Measurements from ENCODE around the gene MRPS9.

Gene MRPS9

DNA sequence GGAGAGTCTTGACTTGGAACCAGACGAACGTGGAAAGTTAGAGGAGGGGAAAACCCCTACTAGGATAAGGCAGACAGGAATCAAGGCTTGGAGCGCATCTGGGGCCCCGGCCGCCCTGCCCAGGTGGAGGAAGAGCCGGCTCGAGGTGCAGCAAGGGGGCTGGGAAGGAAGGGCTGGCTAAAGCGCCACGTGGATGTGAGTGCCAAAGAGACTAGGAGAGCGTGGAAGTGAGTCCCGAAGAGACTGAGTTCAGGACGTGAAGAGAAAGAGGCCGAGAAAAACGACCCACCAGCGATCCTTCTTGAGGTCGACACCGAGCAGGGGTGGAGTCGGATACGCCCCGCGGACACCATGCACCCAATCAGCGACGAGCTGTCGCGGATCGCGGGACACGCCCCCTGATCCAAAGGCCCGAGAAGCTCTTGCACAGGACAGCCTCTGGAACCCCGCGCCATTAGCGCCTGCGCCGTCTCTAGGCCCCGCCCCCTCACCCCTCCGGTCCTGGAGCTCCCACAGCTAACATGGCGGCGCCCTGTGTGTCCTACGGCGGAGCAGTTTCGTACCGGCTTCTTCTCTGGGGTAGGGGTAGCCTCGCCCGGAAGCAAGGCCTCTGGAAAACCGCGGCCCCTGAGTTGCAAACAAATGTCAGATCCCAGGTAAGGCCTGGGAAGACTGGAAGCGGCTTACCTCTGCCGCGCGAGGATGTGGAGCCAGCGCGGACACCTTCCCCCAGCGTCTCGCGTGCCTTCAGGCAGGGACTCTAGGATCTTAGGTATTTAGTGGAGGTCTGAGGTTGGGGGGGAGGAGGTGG is at the start of gene MRPS9:
Gene MRPS9 (plus strand): TSS at position 498 of the 811 bp plus-strand sequence. CDS start 24 bp downstream, at position 522.
- DNase-seq, result peak; percentile 98

DNA sequence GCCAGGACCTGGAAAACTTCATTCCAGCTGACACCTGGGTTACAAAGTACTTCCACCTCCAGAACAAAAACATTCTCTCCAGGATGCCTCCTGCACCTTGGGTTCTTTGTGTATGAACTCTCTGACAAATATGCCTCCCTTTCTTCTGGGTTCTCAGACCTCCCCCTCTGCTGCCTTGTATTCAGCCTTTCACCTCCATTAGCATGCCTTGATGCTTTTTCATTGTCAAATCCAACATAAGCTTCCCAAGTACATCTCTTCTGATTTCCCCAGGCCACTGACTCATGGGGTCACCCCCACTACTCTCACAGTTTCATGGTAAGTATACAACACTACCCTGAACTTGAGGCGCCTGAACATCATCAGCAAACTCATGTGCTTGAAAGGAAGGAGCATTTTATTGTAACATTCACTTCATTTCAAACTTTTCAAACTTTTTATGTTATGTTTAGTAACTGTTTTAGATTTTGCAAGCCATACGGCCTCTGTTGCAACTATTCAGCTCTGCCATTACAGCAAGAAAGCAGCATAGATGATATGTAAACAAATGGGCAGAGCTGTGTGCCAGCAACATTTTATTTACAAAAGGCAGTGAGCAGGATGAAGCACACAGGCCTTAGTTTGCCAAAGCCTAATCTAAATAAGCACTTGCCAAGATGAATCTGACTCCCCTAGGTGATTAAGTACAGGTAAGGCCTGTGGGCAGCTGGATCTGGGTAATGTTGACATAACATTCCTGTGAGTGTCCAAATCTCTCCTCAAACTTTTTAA is 32.5 kb upstream of the MRPS9 start:
- no peak for DNase-seq

DNA sequence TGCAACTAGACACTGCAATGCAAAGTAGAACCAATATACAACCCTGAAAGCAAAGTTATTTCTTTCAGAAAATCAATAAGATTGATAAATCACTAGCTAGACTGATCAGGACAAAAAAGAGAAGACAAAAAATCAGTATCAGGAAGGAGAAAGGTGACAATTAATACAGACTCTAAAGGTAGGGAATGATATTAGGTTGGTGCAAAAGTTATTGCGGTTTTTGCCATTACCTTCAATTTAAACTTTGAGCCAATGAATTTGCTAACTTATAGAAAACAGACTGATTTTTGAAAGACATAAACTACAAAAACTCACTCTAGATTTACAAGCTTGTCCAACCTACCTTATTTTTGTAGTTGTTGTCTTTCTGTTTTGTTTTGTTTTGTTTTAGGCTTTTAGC is 30.5 kb upstream of the MRPS9 start:
- no peak for DNase-seq

DNA sequence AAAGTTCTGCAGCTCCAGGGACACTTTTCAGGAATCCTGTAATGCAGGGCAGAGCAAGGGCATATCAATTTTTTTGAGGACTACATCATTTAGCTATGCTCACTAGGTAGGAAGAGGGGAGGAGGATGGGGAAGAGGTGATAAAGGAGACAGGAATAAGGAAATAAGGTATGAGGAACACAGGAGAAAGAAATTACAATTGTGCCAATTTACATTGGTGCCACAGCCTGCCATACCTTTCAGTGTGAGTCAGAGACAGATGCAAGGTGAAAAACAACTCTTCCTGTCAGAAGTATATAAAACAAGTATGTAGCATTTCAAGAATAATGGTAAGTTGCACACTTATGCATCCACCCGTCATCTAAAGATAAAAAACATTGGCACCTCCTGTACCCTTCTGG is 5.4 kb upstream of the MRPS9 start:
- no peak for DNase-seq

DNA sequence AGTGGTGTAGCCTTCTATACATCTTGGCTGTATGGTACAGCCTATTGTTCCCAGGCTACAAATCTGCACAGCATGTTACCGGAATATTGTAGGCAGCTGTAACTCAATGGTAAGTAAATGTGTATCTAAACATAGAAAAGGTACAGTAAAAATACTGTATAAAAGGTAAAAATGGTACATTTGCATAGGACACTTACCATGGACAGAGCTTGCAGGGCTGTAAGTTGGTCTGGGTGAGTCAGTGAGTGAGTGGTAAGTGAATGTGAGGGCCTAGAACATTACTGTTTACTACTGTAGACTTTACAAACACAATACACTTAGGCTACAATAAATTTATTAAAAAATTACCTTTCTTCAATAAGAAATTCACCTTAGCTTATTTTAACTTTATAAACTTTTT is 3.7 kb upstream of the MRPS9 start:
- no peak for DNase-seq

DNA sequence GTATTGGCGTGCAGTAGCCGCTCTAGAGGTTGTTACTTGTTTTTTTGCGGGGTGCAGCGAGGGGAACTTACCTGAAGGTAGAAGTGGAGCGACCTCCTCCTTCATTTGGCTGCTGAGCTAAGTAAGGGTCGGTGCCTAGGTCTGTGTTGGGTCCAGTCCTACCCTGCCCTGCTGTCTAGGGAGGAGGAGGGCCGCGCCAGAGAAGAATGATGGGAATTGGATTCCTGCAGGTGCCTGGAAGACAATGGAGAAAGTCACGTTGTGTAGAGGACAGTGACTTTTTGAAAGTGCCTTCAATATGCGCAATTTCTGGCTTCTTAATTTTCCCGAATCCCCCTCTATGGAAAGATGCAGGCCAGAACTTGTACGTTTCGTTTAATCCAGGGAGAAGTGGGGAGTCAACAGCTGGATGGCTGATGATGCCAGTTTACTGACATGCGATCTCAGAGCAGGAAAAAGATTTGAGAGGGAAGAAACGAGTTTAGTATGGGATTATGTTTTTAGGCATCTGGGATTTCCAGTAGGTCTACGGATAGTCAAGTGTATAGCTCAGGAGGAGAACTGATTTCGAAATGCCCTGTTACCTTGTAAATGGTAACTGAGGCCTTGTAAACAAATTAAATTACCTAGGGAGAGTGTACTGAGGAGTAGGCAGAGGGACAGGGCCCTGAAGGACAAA is 653 bp downstream of the MRPS9 start:
- DNase-seq, result no peak

DNA sequence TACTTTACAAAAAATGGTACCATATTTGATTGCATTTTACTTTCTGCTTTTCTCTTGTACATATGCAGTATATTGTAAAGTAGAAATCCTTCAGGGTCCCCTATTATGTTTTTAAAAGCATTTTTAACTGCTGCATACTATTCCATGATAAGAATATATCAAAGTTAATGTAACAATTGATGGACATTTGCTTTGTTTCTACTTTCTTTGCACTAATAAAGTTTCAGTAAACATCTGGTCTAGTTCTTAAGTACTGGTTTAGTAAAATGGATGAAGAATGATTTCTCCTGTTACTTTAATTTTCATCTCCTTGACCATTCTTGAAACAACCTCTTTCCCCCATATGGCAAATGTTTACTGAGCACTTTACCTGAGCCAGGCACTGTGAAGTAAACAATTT is 1.7 kb downstream of the MRPS9 start:
- DNase-seq, result no peak

DNA sequence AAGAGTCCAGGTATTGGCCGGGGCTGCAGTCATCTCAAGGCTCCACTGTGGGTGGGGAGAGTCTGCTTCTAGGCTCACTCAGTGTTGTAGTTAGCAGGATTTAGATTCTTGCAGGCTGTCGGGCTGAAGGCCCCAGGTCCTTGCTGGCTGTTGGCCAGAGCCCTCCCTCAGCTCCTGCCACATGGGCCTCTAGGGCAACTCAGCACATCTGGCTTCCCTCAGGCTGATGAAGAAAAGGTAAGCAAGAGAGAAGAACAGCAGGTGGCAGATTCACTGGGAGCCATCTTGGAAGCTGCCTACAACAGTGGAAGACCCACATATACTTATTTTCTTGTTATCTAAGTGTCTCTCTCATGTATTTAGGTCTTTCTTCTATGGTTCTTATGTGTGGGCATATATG is 4.3 kb downstream of the MRPS9 start:
- no peak for DNase-seq

DNA sequence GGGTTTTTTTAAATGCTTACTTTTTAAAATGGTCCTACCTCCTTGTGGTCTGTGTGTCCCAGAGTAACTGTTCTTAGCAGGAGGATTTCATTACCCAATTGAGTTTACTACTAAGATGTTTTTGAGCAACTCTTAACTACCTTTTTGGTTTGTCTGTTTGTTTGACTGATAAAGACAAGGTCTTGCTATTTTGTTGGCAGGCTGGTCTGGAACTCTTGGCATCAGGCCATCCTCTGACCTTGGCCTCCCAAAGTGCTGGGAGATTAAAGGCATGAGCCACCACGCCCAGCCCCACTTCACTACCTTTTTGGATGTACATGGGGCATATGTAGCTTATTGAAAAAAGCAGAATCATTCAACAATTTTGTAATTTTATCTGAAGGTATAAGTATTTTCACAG is 14.9 kb downstream of the MRPS9 start:
- no peak for DNase-seq

DNA sequence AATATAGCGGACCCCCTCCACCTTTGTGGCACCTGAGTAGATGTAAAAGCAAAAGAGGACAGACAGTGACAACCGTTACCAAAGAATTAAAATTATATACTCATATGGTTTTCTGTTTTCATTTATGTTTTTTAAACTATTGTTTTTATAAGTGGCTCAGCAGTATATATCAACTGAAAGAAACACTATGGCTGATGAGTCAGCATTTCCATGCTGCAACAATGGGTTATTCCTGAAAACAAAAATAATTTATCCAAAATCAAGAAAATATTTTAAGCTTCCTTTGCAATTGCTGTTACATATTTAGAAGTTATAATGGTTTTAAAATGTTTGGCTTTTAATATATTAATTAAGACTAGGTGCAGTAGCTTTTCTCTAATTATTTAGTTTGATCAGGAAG is 17.7 kb downstream of the MRPS9 start:
- DNase-seq, result no peak

DNA sequence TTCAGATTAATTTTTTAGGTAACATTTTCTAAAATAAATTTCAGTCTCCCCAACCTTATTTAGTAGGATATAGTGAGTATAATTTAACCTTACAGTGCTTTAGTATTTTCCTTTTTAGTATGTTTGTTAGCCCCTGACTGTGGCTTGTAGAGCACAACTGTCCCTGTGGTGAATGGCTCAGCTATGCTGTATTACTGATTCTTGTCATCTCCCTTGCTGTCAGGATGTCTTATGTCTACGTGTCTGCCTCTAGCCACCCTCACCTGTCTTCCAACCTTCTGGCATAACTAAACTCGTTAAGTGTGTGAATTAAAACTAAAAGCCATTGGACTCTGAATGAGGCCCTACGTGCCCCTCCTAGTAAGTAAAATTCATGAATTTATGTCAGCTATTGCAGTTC is 18.4 kb downstream of the MRPS9 start:
- no peak for DNase-seq

DNA sequence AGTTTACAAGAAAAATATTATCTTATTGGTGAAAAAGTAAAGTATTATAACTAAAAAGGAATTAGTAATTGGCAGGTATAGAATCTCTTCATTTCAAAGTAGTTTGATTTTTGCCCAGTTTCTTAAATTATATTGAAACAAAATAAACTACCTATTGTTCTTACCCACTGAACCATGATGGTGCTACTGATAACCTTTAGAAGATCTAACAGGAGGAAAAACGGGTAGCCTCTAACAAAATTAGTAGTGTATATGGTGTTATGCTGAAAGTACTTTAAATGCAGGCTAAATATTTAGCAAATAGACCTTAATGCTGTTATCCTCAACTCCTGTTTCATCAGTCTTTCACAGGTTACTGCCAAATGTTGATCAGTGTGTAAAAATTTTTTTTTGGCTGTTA is 19.1 kb downstream of the MRPS9 start:
- no peak for DNase-seq

DNA sequence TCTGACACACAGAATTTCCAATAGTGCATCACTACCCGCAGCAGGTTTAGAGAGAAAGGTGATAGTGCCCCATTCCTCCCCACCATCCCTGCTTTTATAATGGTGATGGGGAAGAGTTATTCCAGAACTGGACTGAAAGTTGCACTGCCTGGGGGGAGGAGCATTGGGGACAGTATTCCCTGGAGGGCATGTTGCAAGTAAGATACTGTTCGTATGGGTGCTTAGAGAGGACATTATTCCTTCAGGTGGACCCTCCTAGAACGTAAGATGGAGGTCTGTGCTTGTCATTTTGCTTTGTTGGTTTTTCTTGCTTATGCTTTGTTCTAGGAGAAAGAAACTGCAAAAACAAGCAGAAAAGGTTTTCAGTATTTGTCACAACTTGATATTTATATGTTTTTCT is 23.7 kb downstream of the MRPS9 start:
- DNase-seq, result no peak

DNA sequence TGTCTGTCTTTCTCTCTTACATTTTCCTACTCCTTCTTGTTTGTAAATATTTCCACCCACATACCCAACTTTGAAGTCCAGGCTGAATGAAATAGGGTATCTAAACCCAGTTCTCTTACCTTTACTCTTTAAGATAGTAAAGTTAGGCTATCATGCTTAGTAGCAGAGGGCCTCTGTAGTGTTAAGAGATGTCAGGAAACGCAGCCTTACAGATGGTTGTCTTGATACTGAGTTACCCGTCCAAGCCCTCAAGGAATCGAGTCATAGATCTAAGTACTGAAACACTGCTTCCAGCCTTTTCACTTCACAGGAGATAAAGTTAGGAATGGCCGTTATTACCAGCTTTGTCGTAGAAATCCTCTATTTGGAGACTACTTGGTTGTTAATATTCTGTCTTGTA is 24.3 kb downstream of the MRPS9 start:
- DNase-seq, result no peak

DNA sequence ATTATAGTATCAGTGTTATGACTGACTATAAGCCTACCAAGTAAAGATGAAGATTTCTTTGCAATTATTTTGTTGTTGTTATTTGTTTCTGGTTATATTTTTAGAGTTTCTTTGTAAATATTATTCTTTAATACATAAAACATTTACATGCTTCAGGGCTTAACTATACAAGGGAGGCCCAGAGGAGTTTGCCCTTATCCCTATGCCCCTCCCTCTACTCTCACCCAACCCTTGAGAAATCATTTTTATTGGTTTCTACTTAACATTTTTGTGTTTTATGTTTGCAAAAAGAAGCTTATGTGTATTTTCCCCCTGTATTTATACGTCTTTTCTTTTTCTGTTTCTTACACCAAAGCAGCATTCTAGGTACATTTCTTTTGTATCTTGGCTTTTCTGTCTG is 30.5 kb downstream of the MRPS9 start:
- DNase-seq, result no peak

DNA sequence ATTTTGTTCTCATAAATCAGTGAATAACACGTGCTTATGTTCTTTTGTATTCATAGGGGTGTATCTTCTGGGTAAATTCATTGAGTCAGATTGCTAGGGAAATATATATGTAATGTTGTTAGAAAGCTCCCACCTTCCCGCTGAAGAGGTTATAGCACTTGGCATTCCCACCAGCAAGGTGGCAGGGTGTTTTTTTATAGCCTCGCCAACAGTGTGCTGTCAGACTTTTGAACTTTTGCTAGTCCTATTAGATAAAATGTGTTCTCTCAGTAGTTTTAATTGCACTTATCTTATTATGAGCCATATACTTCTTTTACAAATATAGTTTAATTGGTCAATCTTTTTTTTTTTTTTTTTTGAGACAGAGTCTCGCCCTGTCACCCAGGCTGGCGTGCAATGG is 31.0 kb downstream of the MRPS9 start:
- DNase-seq, result no peak

DNA sequence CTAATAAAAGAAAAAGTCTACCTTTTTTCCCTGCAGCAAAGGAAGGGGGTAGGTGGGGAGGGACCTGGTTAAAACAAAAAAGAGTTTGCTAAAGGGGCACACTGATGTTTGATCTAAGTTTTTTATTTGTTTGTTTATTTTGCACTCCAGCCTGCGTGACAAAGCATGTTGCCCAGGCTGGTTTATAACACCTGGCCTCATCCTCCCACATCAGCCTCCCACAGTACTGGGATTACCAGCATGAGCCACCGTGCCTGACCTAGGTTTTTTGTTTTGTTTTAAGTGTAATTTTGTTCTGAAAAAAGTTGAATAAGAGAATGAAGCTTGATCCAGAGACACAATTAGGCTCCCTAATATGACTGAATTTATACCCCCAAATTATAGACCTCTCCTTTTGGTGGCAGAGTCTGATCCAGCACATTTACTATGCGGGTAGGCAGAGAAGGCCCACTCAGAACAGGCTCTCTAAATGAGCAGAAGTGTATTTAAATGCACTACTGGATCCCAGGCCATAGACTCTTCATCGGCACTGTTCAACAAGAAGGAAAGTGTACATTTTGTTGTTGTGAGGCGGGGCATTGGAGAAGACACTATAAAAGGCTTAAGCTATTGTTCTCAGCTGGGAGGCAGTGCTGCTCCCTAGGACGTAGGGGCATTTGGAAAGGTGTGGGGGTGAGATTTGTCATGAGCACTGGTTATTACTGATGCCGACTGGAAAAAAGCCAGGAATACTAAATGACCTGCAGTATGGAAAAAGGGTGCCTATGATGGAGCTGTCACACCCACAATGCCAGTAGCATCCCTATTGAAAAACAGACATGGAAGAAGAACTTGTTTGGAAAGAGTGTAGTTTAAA is 32.4 kb downstream of the MRPS9 start:
- no peak for DNase-seq

DNA sequence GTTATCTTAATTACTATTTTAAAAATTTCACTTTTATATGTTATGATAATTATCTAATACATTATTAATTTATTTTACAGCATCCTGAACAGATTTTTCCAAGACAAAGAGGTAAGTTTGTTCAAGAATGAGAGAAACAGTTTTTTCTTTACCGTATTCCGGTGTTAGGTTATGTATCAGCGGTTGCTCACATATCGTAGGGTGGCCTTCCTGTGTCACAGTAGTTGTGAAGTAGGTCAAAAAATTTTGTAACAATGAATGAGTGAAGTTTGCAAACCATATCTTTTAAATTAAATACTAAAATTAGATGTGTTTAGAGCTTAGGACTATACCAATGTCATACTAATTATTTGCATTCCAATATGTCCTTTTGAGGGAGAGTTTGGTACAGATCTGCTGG is 33.5 kb downstream of the MRPS9 start:
- no peak for DNase-seq

DNA sequence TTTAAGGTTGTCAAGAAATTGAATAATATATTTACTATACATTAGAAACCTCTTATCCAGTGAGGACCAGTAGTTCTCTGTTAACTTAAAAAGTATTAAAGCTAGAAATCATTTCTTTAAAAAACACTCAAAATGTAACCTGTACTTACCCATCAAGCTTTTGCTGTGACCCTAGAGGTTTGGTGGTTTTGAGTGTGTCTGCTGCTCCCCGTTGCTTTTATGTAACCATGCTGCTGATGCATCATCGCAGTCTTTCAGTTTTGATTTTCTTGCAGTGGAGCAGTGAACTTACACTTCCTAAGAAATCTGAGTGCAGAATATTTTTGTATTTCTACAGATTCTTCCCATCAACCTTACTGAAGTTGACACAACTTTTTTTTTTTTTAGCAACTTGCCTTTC is 34.2 kb downstream of the MRPS9 start:
- DNase-seq, result no peak

DNA sequence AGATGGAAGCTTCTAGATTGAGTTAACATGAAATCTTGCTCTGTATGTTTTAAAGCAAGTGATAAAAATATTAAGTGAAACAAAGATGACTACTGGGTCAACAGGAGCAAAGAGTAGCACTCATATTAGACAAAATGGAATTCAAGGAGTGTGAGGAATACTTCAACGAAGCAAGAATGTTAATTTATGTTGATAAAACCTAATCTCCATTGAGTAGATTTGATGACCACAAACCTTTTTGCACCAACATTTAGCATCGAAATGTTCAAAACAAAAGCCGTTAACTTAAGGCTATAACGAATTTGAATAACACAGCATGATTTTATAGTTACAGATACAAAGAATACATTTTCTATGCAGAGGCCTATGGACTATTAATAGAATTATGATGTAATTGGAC is 35.7 kb downstream of the MRPS9 start:
- DNase-seq, result no peak

DNA sequence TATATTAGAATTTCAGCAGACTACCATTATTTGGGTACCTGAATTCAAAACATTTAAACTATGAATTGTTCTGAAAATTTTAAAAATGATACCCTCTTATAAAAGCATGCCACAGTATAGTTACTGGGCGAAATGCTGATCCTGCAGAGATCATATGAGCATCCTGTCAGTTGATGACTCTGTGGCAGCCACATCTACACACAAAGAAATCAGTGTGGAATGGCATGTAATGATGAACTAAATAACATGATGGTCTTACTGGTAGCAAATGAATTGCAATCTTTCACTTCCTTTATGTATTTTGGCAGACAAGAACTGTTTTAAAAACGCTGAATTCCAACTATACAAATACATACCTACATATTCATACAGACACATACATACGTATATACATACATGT is 38.3 kb downstream of the MRPS9 start:
- no peak for DNase-seq

DNA sequence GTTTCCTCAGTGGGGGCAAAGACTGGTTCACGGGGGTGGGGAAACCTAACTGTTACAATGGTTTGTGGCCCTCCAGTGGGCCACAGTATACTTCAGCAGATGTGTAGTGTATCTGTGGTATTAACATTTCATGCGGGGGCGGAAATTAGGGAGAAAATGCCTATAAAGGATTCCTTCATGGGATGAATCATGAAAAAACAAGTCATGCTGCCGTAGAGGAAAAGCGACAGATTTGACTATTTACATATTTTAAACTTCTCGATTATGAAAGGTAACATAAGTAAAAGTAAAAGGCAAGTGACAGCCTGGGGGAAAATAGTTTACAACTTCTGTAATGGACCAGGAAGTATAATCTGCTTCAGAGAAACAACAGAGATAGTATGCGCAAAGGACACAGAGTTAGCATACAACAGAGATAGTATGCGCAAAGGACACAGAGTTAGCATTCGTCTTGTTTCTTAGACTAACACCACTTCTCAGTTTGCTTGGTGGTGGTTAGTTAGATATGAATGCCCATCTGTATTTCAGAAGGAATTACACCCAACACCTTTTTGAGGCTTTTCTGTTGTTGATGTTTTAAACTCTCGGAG is 41.1 kb downstream of the MRPS9 start:
- DNase-seq, result no peak

DNA sequence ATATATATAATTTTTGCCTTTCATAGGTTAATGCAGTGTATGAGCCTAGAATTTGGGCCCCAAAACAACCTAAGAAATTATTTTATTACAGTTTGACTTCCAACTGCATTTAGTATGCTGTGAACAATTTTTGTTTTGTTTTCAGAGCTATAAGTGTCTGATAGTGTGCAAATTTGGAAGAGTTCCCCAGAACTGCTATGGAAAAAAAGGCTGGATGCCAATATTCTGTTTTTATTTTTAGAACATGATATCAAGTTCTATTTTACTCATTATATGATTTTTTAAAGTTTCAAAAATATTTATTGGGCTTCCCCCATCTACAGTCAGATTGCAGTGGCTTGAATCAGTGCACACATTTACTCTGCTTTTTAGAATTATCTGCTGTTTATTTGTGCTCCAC is 42.6 kb downstream of the MRPS9 start:
- DNase-seq, result no peak

Data from stimulated activated CD4-positive, alpha-beta T cell treated with anti-CD3 and anti-CD28 coated beads, Interleukin-4, amount 100 ng/mL, for 4 hours (primary cell).